ENCODE results near the gene SNTB2. TPM values are rescaled to one million over a fixed set of nuclear protein-coding genes. Genes with fewer than 3 reads are reported as not detected.
"Not testable (repeated sequence)": the region's sequence is repeated elsewhere in the genome, so short reads cannot be mapped to it uniquely, and the experiment has no call there.

SNTB2 gene
- polyA plus RNA-seq, 1 of the 3 experiments (the other 2 are of a cell fraction), result 13.0 TPM

GRCh38 chr16:69259428-69259764, 72.4 kb downstream of the SNTB2 start:
- POLR2A ChIA-PET, H3K4me2 ChIP-seq: not testable (repeated sequence)
- 88% methylated on average over 9 of the region's 9 CpGs for WGBS (ENCODE audit: low lambda C conversion rate)

GRCh38 chr16:69260019-69260418, 73.1 kb downstream of the SNTB2 start:
- Histone ChIP-seq H3F3A (replicated peaks; ENCODE audit: insufficient read depth) (peaks cover 8% of the 10 kb centered on the region), H3K4me1 (ENCODE audit: control insufficient read depth in 1 of 2, insufficient read depth in 2 of 2, low read depth in 1 of 2, low read length in 1 of 2) (no peaks in the 10 kb centered on the region), H3K79me2 (ENCODE audit: insufficient read depth) (peaks cover 80% of the 10 kb centered on the region), H3K9me2 (no peaks in the 10 kb centered on the region), H3K4me3 (ENCODE audit: low read depth in 2 of 2, low read length in 1 of 2) (no peak overlapping the region), H2AFZ (ENCODE audit: low read depth) (no peak overlapping the region), H4K20me1 (ENCODE audit: insufficient read depth) (peaks cover 3% of the 10 kb centered on the region; the same call in 1 of the 2 replicates), H3K27ac (ENCODE audit: low read depth in 2 of 2, low read length in 1 of 2) (no peak overlapping the region), H3K27me3 (ENCODE audit: insufficient read depth) (no peaks in the 10 kb centered on the region), H3K9me3 (no peaks in the 10 kb centered on the region), H3K9ac (no peak overlapping the region), H3K36me3 (replicated peaks in 1 of 2; ENCODE audit: control insufficient read depth in 1 of 2, insufficient read depth in 2 of 2, low read length in 1 of 2) (peaks cover 4 to 28% of the 10 kb centered on the region in 2 experiments), H3K4me2 (no peak overlapping the region)
- ChIA-PET CTCF (interaction anchor here (0.6 to 1.2 kb wide), 2 partner anchors 26 to 94 kb away, joined by 3 read pairs; no protein-coding TSS in a partner anchor), POLR2A (no interaction called here)
- DNase-seq, result no peak
- no peak for TF ChIP-seq EZH2phosphoT487 (IDR thresholded peaks at IDR 0.05; ENCODE audit: borderline replicate concordance, low read depth)
- WGBS (ENCODE audit: low lambda C conversion rate), result 96% methylated on average over 4 of the region's 4 CpGs

More at GRCh38 chr16:69259428-69259764, 72.4 kb downstream of the SNTB2 start:
- H3K27me3 ChIP-seq (ENCODE audit: insufficient read depth); H3K27ac ChIP-seq (ENCODE audit: low read depth in 2 of 2, low read length in 1 of 2); H3K9me2 ChIP-seq; H3F3A ChIP-seq (replicated peaks; ENCODE audit: insufficient read depth); H4K20me1 ChIP-seq (ENCODE audit: insufficient read depth); CTCF ChIA-PET; H3K4me3 ChIP-seq (ENCODE audit: low read depth in 2 of 2, low read length in 1 of 2); H3K9ac ChIP-seq; DNase-seq; H3K9me3 ChIP-seq; H3K4me1 ChIP-seq (ENCODE audit: control insufficient read depth in 1 of 2, insufficient read depth in 2 of 2, low read depth in 1 of 2, low read length in 1 of 2); H2AFZ ChIP-seq (ENCODE audit: low read depth): not testable (repeated sequence)
- peaks cover 78% of the 10 kb centered on the region for H3K79me2 ChIP-seq (ENCODE audit: insufficient read depth)
- H3K36me3 ChIP-seq (replicated peaks in 1 of 2; ENCODE audit: control insufficient read depth in 1 of 2, insufficient read depth in 2 of 2, low read length in 1 of 2), result peaks cover 4 to 28% of the 10 kb centered on the region in 2 experiments

GRCh38 chr16:69260506-69260905, 73.5 kb downstream of the SNTB2 start:
- Histone ChIP-seq H3K79me2 (ENCODE audit: insufficient read depth) (peaks cover 78% of the 10 kb centered on the region), H4K20me1 (ENCODE audit: insufficient read depth) (peaks cover 3% of the 10 kb centered on the region; the same call in 1 of the 2 replicates), H3K9me2 (no peaks in the 10 kb centered on the region), H3F3A (replicated peaks; ENCODE audit: insufficient read depth) (peaks cover 8% of the 10 kb centered on the region), H3K4me1 (ENCODE audit: control insufficient read depth in 1 of 2, insufficient read depth in 2 of 2, low read depth in 1 of 2, low read length in 1 of 2) (no peaks in the 10 kb centered on the region), H2AFZ (ENCODE audit: low read depth) (no peak overlapping the region), H3K4me2 (no peak overlapping the region), H3K36me3 (replicated peaks in 1 of 2; ENCODE audit: control insufficient read depth in 1 of 2, insufficient read depth in 2 of 2, low read length in 1 of 2) (peaks cover 4 to 28% of the 10 kb centered on the region in 2 experiments), H3K27ac (ENCODE audit: low read depth in 2 of 2, low read length in 1 of 2) (no peak overlapping the region), H3K27me3 (ENCODE audit: insufficient read depth) (no peaks in the 10 kb centered on the region), H3K9ac (no peak overlapping the region), H3K4me3 (ENCODE audit: low read depth in 2 of 2, low read length in 1 of 2) (no peak overlapping the region), H3K9me3 (no peaks in the 10 kb centered on the region)
- no peak for DNase-seq
- TF ChIP-seq MXI1 (IDR thresholded peaks at IDR 0.05; ENCODE audit: low read depth, low read length) (no peak), FOSL2 (IDR thresholded peaks at IDR 0.05; ENCODE audit: borderline replicate concordance, low read depth) (no peak), RFX5 (IDR thresholded peaks at IDR 0.05; ENCODE audit: low read length) (no peak), USF1 (IDR thresholded peaks at IDR 0.05; ENCODE audit: borderline replicate concordance, low read depth) (no peak), EP300 (IDR thresholded peaks at IDR 0.05; ENCODE audit: borderline replicate concordance in 1 of 2, low read depth in 1 of 2, low read length in 1 of 2) (no peak), SIN3A (IDR thresholded peaks at IDR 0.05; ENCODE audit: borderline replicate concordance, low read depth, low read length) (no peak)
- CTCF ChIA-PET, result interaction anchor here (0.6 to 1.2 kb wide), 2 partner anchors 26 to 94 kb away, joined by 3 read pairs; no protein-coding TSS in a partner anchor
- WGBS (ENCODE audit: low lambda C conversion rate), result 92% methylated on average over 3 of the region's 3 CpGs
- POLR2A ChIA-PET, result no interaction called here

Data from SK-N-SH (cell line).